Activated T-cell treated with anti-CD3 and anti-CD28 coated beads for 48 hours (primary cell): ENCODE results near the gene CD46.

ENCODE experiments used
- DNase-seq: peaks from one replicate; pipeline ENCODE4 v3.0.0-alpha.2; 2020; ENCODE audit warnings: low read depth

Gene CD46

GRCh38 chr1:207814469-207814868, 62.6 kb downstream of the CD46 start:
- no peak for DNase-seq

- DNase-seq: no peak
Measured at GRCh38 chr1:207815466-207815865, 63.6 kb downstream of the CD46 start.

GRCh38 chr1:207815913-207816291, 64.0 kb downstream of the CD46 start:
- no peak for DNase-seq

GRCh38 chr1:207817166-207817565, 65.3 kb downstream of the CD46 start:
- DNase-seq: no peak

GRCh38 chr1:207817778-207818751, 66.2 kb downstream of the CD46 start:
- DNase-seq: no peak

GRCh38 chr1:207818971-207819451, 67.2 kb downstream of the CD46 start:
- no peak for DNase-seq

GRCh38 chr1:207820568-207821463, 69.0 kb downstream of the CD46 start:
- DNase-seq: no peak

- DNase-seq: no peak
Measured at GRCh38 chr1:207821464-207822045, 69.7 kb downstream of the CD46 start.

- DNase-seq: no peak
Measured at GRCh38 chr1:207822124-207822601, 70.3 kb downstream of the CD46 start.

- DNase-seq: peak; percentile 52
Measured at GRCh38 chr1:207822602-207823451, 71.0 kb downstream of the CD46 start.

GRCh38 chr1:207823531-207823879, 71.7 kb downstream of the CD46 start:
- DNase-seq: no peak

- DNase-seq: peak; percentile 57
Measured at GRCh38 chr1:207823880-207824566, 72.2 kb downstream of the CD46 start.

- DNase-seq: no peak
Measured at GRCh38 chr1:207824691-207825408, 73.0 kb downstream of the CD46 start.

GRCh38 chr1:207825409-207825695, 73.5 kb downstream of the CD46 start:
- DNase-seq: no peak

GRCh38 chr1:207825719-207826556, 74.1 kb downstream of the CD46 start:
- DNase-seq: peak; percentile 80

GRCh38 chr1:207826557-207827487, 75.0 kb downstream of the CD46 start:
- DNase-seq: no peak

GRCh38 chr1:207827488-207827830, 75.6 kb downstream of the CD46 start:
- no peak for DNase-seq

GRCh38 chr1:207828046-207828445, 76.2 kb downstream of the CD46 start:
- no peak for DNase-seq
